CD4-positive, alpha-beta T cell treated with Interferon gamma for 1 hour (primary cell): ENCODE data around the gene HS3ST4.
"Not testable (repeated sequence)": the region's sequence is repeated elsewhere in the genome, so short reads cannot be mapped to it uniquely, and the experiment has no call there.

Experiments used
- DNase-seq: peaks from one replicate; pipeline ENCODE4 v3.0.0-alpha.2; 2020

The HS3ST4 gene

GRCh38 chr16:25734430-25735385, 42.9 kb downstream of the HS3ST4 start:
- DNase-seq, result no peak

GRCh38 chr16:25735645-25736044, 43.9 kb downstream of the HS3ST4 start:
- DNase-seq, result no peak

- no peak for DNase-seq
Observed at GRCh38 chr16:25747160-25747758, 55.5 kb downstream of the HS3ST4 start.

DNA sequence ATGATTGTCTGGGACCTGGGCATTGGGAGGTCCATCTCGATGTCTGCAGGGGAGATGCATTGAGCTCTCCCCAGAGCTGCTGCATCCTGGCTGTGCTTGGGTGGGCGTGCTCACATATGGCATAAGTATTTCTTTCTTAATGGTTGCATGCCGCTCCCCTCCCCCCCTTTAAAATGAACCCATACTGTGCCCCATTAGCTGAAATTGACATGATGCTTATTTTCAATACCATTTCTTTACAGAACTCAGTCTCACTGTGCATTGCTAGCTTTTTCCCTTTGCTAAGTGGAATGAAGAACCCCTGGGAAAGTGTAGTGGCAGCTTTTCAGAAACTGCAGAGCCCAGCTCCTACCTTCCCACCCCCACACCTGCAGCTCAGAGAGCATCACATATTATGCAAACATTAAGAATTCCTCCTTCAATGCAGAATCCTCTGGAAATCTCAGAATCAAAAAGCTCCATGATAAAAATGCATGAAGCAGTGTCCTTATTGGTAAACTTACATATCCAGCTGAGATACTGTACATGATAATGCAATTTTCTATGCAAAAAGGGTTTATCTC, 56.4 kb downstream of the HS3ST4 start:
- DNase-seq, result no peak

DNA sequence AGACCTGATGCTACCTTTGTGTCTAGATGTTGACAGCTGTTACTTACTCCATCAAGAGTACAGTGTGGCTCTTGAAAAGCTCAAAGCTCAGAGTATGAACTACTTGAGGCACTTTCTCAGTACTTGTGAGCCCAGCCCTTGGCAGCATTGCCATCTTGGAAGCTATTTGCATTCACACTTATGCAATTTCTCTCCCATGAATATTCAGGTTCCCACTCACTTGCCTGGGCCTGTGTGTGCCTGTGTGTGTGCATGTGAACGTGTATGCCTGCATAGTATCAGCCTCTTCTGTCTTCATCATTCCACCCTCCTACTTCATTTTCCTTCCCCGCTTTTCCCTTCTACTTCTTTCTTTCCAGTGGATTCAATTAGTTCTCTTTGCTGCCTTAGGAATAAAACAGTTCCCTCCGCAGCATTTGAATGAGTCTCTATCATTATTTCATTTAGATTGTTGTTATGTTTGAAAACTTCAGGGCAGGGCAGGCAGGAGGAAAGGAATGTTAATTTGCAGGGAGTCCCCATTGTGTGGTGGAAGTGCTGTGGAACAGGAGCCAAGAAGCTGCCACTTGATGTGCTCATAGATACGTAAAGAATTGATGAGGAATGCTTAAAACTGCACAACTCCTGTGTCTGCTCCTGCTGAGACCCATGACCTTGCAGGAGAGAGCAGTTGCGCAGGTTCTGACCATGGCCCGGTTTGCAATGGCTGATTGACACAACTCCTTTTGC, 58.9 kb downstream of the HS3ST4 start:
- no peak for DNase-seq

DNA sequence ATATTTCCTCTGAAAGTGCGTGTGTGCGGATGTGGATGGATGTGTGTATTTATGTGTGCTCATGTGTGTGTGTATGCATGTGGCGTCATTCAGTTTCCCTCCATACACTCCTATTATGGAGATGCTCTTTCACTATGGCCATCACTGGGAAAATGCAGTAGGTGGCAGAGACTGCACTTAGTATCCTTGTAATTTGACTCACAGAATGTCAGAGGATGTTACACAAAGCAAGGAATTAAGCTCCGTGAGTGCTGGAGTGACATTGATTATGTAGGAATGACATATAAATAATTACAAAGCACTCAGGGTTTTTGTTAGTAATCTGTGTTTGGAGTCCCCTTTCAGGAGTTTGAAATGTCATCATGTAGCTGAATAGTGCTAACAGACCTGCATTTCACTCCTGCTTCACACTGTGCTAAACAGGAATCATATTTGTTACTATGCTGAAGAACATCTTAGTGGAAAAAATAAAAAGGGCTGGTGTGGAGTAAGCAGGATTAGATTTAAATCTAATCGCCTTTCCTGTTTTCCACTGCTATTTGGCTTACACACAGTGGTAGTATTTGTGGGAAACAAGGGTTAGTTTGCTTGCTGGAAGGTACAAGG, 59.6 kb downstream of the HS3ST4 start:
- no peak for DNase-seq

GRCh38 chr16:25764466-25764865, 72.7 kb downstream of the HS3ST4 start:
- no peak for DNase-seq

DNA sequence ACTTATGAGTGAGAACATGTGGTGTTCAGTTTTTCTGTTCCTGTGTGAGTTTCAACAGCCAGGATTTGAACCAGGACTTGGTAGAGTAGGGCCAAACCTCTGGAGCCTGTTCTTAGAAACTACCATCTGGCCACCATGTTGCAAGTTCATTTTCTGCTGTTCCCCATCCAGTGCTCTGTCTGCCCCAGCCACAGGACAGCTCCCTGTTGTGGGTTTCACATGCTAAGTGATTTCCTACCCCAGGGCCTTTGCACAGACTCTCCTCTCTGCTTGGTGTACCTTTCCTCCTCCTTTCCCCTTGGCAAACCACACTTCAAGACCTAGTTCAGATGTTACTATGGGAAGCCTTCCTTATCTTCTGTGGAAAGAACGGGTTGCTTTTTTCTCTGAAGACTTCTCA, 79.5 kb downstream of the HS3ST4 start:
- no peak for DNase-seq

GRCh38 chr16:25771812-25772568, 80.2 kb downstream of the HS3ST4 start:
- no peak for DNase-seq

GRCh38 chr16:25776214-25776613, 84.5 kb downstream of the HS3ST4 start:
- DNase-seq, result not testable (repeated sequence)

DNA sequence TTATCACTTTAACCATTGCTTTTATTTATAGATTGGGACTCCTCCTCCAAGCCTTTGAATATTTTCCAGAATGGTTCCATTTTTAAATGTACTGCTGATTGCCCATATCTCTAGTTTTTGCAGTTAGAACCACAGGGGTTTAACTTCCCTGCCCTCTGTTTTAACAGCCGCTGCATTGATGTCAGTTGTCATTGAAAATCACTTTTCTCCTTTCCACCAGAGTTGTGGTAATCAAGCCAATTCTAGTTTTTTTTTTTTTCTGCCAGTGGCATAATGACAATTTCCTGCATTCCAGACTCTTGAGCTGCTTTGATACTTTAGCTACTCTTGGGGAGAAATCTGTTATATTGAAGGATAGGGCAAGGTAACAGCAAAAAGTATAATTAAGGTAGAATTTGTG, 91.5 kb downstream of the HS3ST4 start:
- no peak for DNase-seq

GRCh38 chr16:25785361-25785760, 93.6 kb downstream of the HS3ST4 start:
- no peak for DNase-seq

- no peak for DNase-seq
Observed at GRCh38 chr16:25786748-25787147, 95.0 kb downstream of the HS3ST4 start.

GRCh38 chr16:25788637-25789036, 96.9 kb downstream of the HS3ST4 start:
- DNase-seq, result no peak

DNA sequence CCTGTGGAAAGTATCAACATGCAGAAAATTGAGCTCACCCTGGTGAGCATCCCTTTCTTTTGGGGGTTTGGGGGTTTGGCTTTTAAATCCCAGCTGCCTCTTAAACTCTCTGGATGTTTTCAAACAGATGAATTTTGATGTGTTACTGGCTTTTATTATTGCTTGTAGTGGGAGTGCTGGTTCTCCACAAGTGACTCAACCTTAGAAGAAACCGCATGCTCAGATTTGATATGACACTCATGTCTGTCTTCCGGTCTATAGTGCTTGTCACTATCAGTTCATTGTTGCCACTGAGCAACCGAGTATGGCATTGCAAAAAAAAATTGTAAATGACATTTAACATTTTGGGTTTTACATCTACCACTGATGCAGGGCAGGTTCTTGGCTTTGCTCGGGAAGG, 104.5 kb downstream of the HS3ST4 start:
- no peak for DNase-seq

GRCh38 chr16:25798065-25798464, 106.3 kb downstream of the HS3ST4 start:
- DNase-seq, result no peak

- DNase-seq, result no peak
Observed at GRCh38 chr16:25799816-25800215, 108.1 kb downstream of the HS3ST4 start.

GRCh38 chr16:25812215-25812614, 120.5 kb downstream of the HS3ST4 start:
- DNase-seq, result no peak

DNA sequence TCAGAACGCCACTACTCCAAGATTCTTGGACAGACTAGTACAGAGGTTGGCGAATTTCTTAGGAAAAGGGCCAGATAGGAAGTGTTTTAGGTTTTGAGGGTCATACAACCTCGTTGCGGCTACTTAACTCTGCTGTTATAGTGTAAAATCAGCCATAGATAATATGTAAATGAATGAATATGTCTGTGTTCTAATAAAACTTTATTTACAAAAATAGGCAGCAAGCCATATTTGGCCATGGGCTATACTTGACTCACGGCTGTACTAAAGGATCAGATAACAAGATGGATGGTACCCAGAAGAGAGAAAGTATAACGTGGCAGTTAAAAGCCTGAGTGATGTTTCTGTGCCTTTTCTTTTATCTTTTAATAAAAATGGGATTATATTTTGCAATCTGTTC, 125.5 kb downstream of the HS3ST4 start:
- no peak for DNase-seq

GRCh38 chr16:25817876-25818275, 126.1 kb downstream of the HS3ST4 start:
- DNase-seq, result no peak

DNA sequence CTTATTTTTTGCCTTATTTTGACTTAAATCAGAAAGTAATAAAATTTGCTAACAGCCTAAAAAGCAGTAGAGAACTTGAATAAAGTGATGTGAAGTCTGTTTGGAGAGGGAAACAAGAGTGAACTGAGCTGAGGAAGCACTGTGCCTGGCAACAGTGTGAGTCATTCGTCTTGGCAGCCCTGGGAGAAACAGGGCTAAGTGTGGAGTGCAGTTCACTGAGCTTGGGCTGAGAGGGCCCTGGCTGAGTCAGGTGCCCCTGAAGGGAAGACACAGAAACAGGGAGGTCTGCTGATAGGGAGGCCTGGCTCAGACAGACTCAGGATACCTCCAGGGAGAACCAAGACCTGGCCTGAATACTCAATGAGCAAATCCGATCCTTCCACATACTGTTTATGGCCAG, 132.1 kb downstream of the HS3ST4 start:
- DNase-seq, result no peak

DNA sequence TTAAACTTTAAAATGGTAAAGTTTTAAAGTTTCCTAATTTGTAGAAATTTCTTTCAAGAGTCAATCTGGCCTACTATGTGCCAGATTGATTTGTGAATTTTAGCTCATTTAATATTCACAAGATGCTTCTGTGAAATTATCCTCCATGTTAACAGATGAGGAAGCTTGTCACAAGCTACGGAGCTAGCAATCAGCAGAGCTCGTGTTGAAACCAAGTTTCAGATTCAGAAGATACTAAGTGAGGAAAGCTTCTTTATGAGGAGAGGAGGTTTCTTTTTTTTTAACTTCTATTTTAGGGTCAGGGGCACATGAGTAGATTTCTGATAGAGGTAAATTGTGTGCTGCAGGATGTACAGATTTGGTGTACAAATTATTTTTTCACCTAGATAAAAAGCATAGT, 135.9 kb downstream of the HS3ST4 start:
- no peak for DNase-seq
